HG03108 (cell line): ENCODE results near the gene CBR1.

Source experiments
- ATAC-seq: cut with Tn5 transposase; IDR thresholded peaks from one replicate; pipeline ENCODE4 v1.9.1; 2021; ENCODE audit warnings: moderate library complexity; ENCODE audit not compliant: unreplicated experiment

CBR1 gene

GRCh38 chr21:36111238-36111637, 41.4 kb downstream of the CBR1 start:
- no peak for ATAC-seq

- ATAC-seq: no peak
Measured at GRCh38 chr21:36113647-36114428, 44.0 kb downstream of the CBR1 start.

- ATAC-seq: no peak
Measured at GRCh38 chr21:36115138-36115730, 45.4 kb downstream of the CBR1 start.

- no peak for ATAC-seq
Measured at GRCh38 chr21:36117286-36117741, 47.5 kb downstream of the CBR1 start.

- no peak for ATAC-seq
Measured at GRCh38 chr21:36120304-36120888, 50.6 kb downstream of the CBR1 start.
